Cardiac muscle cell (in vitro differentiated cells and primary cell): Measurements from ENCODE around the gene MVK. TPM values are rescaled to one million over a fixed set of nuclear protein-coding genes. Genes with fewer than 3 reads are reported as not detected.
A peak's percentile ranks its signal among the peaks of the same experiment; 100 is the strongest.

Experiments
- DNase-seq, 2 donors: peaks; one replicate each; pipeline versions ENCODE4 v3.0.0 to v3.0.0-alpha.2; 2010 to 2017; ENCODE audit warnings: low read depth in 1 of 2, low spot score in 1 of 2
- H3K27ac ChIP-seq: fragments of 200-600 bp; sonication (generic); 2 replicates; pipeline ENCODE4 v1.5.1; 2016
- H3K27me3 ChIP-seq: fragments of 200-600 bp; sonication (generic); 2 replicates; pipeline ENCODE4 v1.6.0; 2016; ENCODE audit warnings: control low read depth
- H3K36me3 ChIP-seq: fragments of 200-600 bp; sonication (generic); 2 replicates; pipeline ENCODE4 v1.5.1; 2016; ENCODE audit warnings: control low read depth
- H3K4me1 ChIP-seq: fragments of 200-600 bp; sonication (generic); 2 replicates; pipeline ENCODE4 v1.8.1; 2017; ENCODE audit warnings: low read depth, mild to moderate bottlenecking, mixed run types
- H3K4me3 ChIP-seq: fragments of 200-600 bp; sonication (generic); 2 replicates; pipeline ENCODE4 v1.5.1; 2016; ENCODE audit warnings: mild to moderate bottlenecking
- H3K9me3 ChIP-seq: fragments of 200-600 bp; sonication (generic); 2 replicates; pipeline ENCODE4 v1.5.1; 2017; ENCODE audit warnings: low read depth, mild to moderate bottlenecking, control low read depth
- CTCF ChIP-seq: IDR thresholded peaks from 2 replicates; pipeline ENCODE4 v1.5.1; 2012; ENCODE audit warnings: low read depth, mild to moderate bottlenecking, low read length
- polyA plus RNA-seq: library from polyadenylated mRNA; unstranded; fragments of >200 nt; fragmentation: Nextera tagmentation; extraction: Ambion mirVana; gene quantifications from 2 replicates; pipeline ENCODE4 v1.2.1, GENCODE V29; 2016
- total RNA-seq: library from RNA; depleted of rRNA; stranded (reverse); fragments of >200 nt; gene quantifications from 2 replicates; pipeline ENCODE4 v1.2.3, GENCODE V29; 2016

Gene MVK
- total RNA-seq (56.1 and 83.3 TPM in 2 replicates), polyA plus RNA-seq (22.6 and 29.0 TPM in 2 replicates)

- DNase-seq, result peak; percentile 99 to 100
- TF ChIP-seq CTCF, result no peak
- H3K4me1 ChIP-seq, result peaks cover 11% of the 10 kb centered on the region
- peak within 1 kb of the TSS; percentile 85 for H3K4me3 ChIP-seq
- peaks cover 29% of the 10 kb centered on the region for H3K36me3 ChIP-seq
- H3K9me3 ChIP-seq, result no peaks in the 10 kb centered on the region
- no peaks in the 10 kb centered on the region for H3K27me3 ChIP-seq
- H3K27ac ChIP-seq, result peak within 1 kb of the TSS; percentile 80
Measured at GRCh38 chr12:109573029-109573913, at the start of gene MVK, which contains the start of gene MMAB. MVK (plus strand) TSS chr12:109573794; CDS start chr12:109574823, 1,029 bp downstream. MMAB (minus strand) TSS chr12:109573504; CDS start chr12:109573480, 24 bp downstream.

GRCh38 chr12:109524466-109525278, 48.9 kb upstream of the MVK start:
- no peak overlapping the region for H3K4me3 ChIP-seq
- H3K27ac ChIP-seq, result peak overlapping the region; percentile 65
- peaks cover 59% of the 10 kb centered on the region for H3K4me1 ChIP-seq
- peaks cover 8% of the 10 kb centered on the region for H3K36me3 ChIP-seq
- H3K9me3 ChIP-seq, result no peaks in the 10 kb centered on the region
- no peaks in the 10 kb centered on the region for H3K27me3 ChIP-seq
- no peak for TF ChIP-seq CTCF
- DNase-seq, result no peak

GRCh38 chr12:109525279-109525585, 48.4 kb upstream of the MVK start:
- peaks cover 64% of the 10 kb centered on the region for H3K4me1 ChIP-seq
- peaks cover 8% of the 10 kb centered on the region for H3K36me3 ChIP-seq

GRCh38 chr12:109527489-109528123, 46.0 kb upstream of the MVK start:
- Histone ChIP-seq H3K27me3 (no peaks in the 10 kb centered on the region), H3K36me3 (no peaks in the 10 kb centered on the region), H3K9me3 (no peaks in the 10 kb centered on the region), H3K4me3 (no peak overlapping the region), H3K27ac (peak overlapping the region; percentile 16), H3K4me1 (peaks cover 65% of the 10 kb centered on the region)
- no peak for TF ChIP-seq CTCF
- no peak for DNase-seq

More at GRCh38 chr12:109525279-109525585, 48.4 kb upstream of the MVK start:
- no peak overlapping the region for H3K4me3 ChIP-seq
- TF ChIP-seq CTCF, result no peak
- no peaks in the 10 kb centered on the region for H3K27me3 ChIP-seq
- peak overlapping the region; percentile 65 for H3K27ac ChIP-seq
- no peak for DNase-seq
- no peaks in the 10 kb centered on the region for H3K9me3 ChIP-seq
